ENCODE data around the gene FRS2. TPM values are rescaled to one million over a fixed set of nuclear protein-coding genes. Genes with fewer than 3 reads are reported as not detected.

The FRS2 gene
- polyA plus RNA-seq, 1 experiment: 16.6 TPM

- POLR2A ChIA-PET: no interaction called here
- CTCF ChIA-PET: interaction anchor here (1.0 to 1.3 kb wide), 2 partner anchors 10 to 50 kb away, joined by 3 read pairs; no protein-coding TSS in a partner anchor
- H3K36me3 ChIP-seq (ENCODE audit: control insufficient read depth, insufficient read depth, low read length): no peaks in the 10 kb centered on the region
- no peak for TF ChIP-seq CTCF (IDR thresholded peaks at IDR 0.05; ENCODE audit: insufficient read depth, low read depth, low read length)
- H3K4me3 ChIP-seq (ENCODE audit: low read depth, low read length): no peak overlapping the region
- no peaks in the 10 kb centered on the region for H3K27me3 ChIP-seq (ENCODE audit: control insufficient read depth, insufficient read depth, low read length)
- no peak for DNase-seq (ENCODE audit: low read depth)
These were observed 43.1 kb downstream of the FRS2 start for GRCh38 chr12:69513297-69513696.

GRCh38 chr12:69514111-69514510 is 43.9 kb downstream of the FRS2 start:
- CTCF ChIA-PET: interaction anchor here (1.4 kb wide), 1 partner anchor 11 kb away, joined by 4 read pairs; no protein-coding TSS in a partner anchor
- POLR2A ChIA-PET: no interaction called here

GRCh38 chr12:69514845-69515244 is 44.7 kb downstream of the FRS2 start:
- POLR2A ChIA-PET: no interaction called here
- CTCF ChIA-PET: interaction anchor here (0.6 to 1.4 kb wide), 2 partner anchors 10 to 12 kb away, joined by 3 to 4 read pairs; no protein-coding TSS in a partner anchor
- Histone ChIP-seq H3K4me3 (ENCODE audit: low read depth, low read length) (no peak overlapping the region), H3K36me3 (ENCODE audit: control insufficient read depth, insufficient read depth, low read length) (no peaks in the 10 kb centered on the region), H3K27me3 (ENCODE audit: control insufficient read depth, insufficient read depth, low read length) (no peaks in the 10 kb centered on the region)
- no peak for DNase-seq (ENCODE audit: low read depth)
- no peak for TF ChIP-seq CTCF (IDR thresholded peaks at IDR 0.05; ENCODE audit: insufficient read depth, low read depth, low read length)

More at GRCh38 chr12:69514111-69514510, 43.9 kb downstream of the FRS2 start:
- Histone ChIP-seq H3K4me3 (ENCODE audit: low read depth, low read length) (no peak overlapping the region), H3K36me3 (ENCODE audit: control insufficient read depth, insufficient read depth, low read length) (no peaks in the 10 kb centered on the region), H3K27me3 (ENCODE audit: control insufficient read depth, insufficient read depth, low read length) (no peaks in the 10 kb centered on the region)
- DNase-seq (ENCODE audit: low read depth): no peak
- TF ChIP-seq CTCF (IDR thresholded peaks at IDR 0.05; ENCODE audit: insufficient read depth, low read depth, low read length): no peak

GRCh38 chr12:69515394-69515930 is 45.3 kb downstream of the FRS2 start:
- CTCF ChIA-PET: interaction anchor here (0.6 kb wide), 1 partner anchor 9 kb away, joined by 3 read pairs; no protein-coding TSS in a partner anchor
- POLR2A ChIA-PET: no interaction called here
- DNase-seq (ENCODE audit: low read depth): no peak
- Histone ChIP-seq H3K36me3 (ENCODE audit: control insufficient read depth, insufficient read depth, low read length) (no peaks in the 10 kb centered on the region), H3K4me3 (ENCODE audit: low read depth, low read length) (no peak overlapping the region), H3K27me3 (ENCODE audit: control insufficient read depth, insufficient read depth, low read length) (no peaks in the 10 kb centered on the region)
- TF ChIP-seq CTCF (IDR thresholded peaks at IDR 0.05; ENCODE audit: insufficient read depth, low read depth, low read length): no peak

- TF ChIP-seq CTCF (IDR thresholded peaks at IDR 0.05; ENCODE audit: insufficient read depth, low read depth, low read length): no peak
- Histone ChIP-seq H3K36me3 (ENCODE audit: control insufficient read depth, insufficient read depth, low read length) (no peaks in the 10 kb centered on the region), H3K4me3 (ENCODE audit: low read depth, low read length) (no peak overlapping the region), H3K27me3 (ENCODE audit: control insufficient read depth, insufficient read depth, low read length) (no peaks in the 10 kb centered on the region)
- ChIA-PET POLR2A (no interaction called here), CTCF (no interaction called here)
- DNase-seq (ENCODE audit: low read depth): no peak
These were observed 46.8 kb downstream of the FRS2 start for GRCh38 chr12:69516950-69517349.
